ENCODE measurements around the gene LCE7A. TPM values are rescaled to one million over a fixed set of nuclear protein-coding genes. Genes with fewer than 3 reads are reported as not detected.

The LCE7A gene
- total RNA-seq, 1 donor from 2014 or later = not detected

DNA sequence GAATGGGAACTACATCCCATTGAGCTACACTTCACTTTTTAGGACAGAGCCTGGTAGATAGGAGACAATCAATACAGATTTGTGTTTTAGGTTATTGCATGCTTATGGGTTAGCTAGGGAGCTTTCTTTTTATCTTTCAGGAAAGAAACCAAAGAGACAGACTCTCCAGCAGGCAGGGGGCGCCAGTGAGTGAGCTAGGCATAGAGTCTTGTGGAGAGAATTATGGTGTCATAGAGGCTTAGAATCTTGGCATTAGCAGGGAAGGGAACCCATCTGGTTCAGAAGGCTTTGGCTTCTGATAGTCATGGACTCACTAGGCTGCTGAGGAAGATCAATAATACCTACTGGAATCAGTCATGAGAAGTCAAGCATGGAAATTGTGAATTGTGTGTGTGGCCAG lies 18.2 kb downstream of the LCE7A start, which contains the start of gene SMCP:
Gene SMCP (plus strand): TSS at position 281 of the 400 bp plus-strand sequence. CDS start 6,101 bp downstream, outside the sequence.
- Mint-ChIP-seq H3K27ac (ENCODE audit: unreplicated experiment) (no peak within 1 kb of the TSS), H3K9me3 (peaks cover 9% of the 10 kb centered on the region), H3K4me3 (no peak within 1 kb of the TSS), H3K36me3 (ENCODE audit: low read depth) (no peaks in the 10 kb centered on the region), H3K4me1 (no peaks in the 10 kb centered on the region), H3K27me3 (ENCODE audit: low read depth) (no peaks in the 10 kb centered on the region)
- TF ChIP-seq, protein P1, sequence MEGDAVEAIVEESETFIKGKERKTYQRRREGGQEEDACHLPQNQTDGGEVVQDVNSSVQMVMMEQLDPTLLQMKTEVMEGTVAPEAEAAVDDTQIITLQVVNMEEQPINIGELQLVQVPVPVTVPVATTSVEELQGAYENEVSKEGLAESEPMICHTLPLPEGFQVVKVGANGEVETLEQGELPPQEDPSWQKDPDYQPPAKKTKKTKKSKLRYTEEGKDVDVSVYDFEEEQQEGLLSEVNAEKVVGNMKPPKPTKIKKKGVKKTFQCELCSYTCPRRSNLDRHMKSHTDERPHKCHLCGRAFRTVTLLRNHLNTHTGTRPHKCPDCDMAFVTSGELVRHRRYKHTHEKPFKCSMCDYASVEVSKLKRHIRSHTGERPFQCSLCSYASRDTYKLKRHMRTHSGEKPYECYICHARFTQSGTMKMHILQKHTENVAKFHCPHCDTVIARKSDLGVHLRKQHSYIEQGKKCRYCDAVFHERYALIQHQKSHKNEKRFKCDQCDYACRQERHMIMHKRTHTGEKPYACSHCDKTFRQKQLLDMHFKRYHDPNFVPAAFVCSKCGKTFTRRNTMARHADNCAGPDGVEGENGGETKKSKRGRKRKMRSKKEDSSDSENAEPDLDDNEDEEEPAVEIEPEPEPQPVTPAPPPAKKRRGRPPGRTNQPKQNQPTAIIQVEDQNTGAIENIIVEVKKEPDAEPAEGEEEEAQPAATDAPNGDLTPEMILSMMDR (conservative IDR thresholded peaks at IDR 0.05) = peak; percentile 18
- no peak for DNase-seq (ENCODE audit: low read depth, low spot score)

DNA sequence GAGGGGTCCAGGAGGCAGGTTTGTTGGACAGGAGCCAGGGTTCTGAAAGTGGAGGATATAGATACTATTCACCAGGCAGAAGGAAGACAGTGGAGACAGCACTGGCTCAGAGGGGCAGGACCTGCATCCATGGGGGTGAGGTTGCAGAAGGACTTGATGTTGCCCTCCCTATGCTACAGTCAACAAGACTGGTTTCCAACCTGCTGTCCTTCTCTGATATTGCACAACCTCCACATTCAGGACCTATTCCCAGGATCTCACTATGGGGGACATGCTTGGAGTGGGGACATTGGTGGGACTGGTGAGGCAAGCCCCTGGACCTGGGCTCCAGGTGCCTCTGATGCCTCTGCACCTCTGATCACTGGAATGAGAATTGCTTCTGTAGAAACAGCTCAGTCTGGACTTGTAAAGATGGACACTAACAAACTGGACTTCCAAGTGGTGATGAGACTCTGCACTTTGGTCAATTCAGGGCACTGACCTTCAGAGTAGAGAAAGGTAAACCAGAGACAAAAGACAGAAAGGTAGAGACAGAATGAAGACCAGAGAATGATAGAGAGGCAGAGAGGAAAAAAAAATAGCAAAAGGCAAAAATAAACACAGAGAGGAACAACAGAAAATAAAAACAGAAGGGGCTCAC lies 19.9 kb downstream of the LCE7A start:
- no peak overlapping the region for H3K4me3 Mint-ChIP-seq
- H3K9me3 Mint-ChIP-seq = peaks cover 9% of the 10 kb centered on the region
- H3K27me3 Mint-ChIP-seq (ENCODE audit: low read depth) = no peaks in the 10 kb centered on the region
- no peak overlapping the region for H3K27ac Mint-ChIP-seq (ENCODE audit: unreplicated experiment)
- TF ChIP-seq, protein P1 (conservative IDR thresholded peaks at IDR 0.05) = no peak
- H3K4me1 Mint-ChIP-seq = no peaks in the 10 kb centered on the region
- DNase-seq (ENCODE audit: low read depth, low spot score) = no peak
- no peaks in the 10 kb centered on the region for H3K36me3 Mint-ChIP-seq (ENCODE audit: low read depth)

DNA sequence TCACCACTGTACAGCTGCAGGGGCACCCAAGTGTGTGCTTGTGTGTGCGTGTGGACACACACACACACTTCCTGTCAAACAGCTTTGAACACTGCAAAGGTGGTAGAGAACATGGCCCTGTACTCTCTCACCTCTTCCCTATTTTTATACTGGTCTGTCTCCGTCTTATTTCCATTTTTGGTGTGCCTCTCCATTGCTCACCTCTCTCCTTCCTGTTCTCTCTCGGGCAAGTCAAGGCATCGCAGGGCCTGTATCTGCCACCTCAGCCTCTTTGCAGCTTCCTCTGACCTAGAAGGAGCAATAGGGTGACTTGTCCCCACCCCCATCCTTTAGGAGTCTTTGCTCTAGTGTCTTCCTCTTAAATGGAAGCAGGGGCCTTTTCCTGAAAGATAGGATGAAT lies 20.5 kb downstream of the LCE7A start:
- Mint-ChIP-seq H3K36me3 (ENCODE audit: low read depth) (no peaks in the 10 kb centered on the region), H3K4me3 (no peak overlapping the region), H3K9me3 (peaks cover 9% of the 10 kb centered on the region), H3K27me3 (ENCODE audit: low read depth) (no peaks in the 10 kb centered on the region), H3K4me1 (no peaks in the 10 kb centered on the region), H3K27ac (ENCODE audit: unreplicated experiment) (no peak overlapping the region)
- no peak for DNase-seq (ENCODE audit: low read depth, low spot score)
- TF ChIP-seq, protein P1 (conservative IDR thresholded peaks at IDR 0.05) = no peak

DNA sequence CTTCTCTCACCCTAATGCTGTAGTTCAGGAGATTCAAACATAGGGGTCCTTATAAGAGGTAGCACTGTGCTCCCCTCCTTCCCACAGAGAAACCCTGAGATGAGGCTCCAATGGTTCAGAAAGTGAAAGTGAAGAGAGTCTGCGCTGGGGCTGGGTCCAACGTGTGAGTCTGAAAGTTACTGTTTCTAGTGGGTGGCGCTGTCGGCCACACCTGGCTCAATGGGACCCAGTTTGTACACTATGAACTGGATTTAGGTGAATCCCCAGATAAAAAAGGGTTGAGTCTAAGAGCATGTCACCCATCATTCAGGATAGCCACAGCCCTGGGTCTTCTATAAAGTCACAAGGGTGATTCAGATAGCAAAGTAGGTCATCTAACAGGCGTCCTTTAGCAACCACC lies 21.1 kb downstream of the LCE7A start:
- H3K4me1 Mint-ChIP-seq = no peaks in the 10 kb centered on the region

DNA sequence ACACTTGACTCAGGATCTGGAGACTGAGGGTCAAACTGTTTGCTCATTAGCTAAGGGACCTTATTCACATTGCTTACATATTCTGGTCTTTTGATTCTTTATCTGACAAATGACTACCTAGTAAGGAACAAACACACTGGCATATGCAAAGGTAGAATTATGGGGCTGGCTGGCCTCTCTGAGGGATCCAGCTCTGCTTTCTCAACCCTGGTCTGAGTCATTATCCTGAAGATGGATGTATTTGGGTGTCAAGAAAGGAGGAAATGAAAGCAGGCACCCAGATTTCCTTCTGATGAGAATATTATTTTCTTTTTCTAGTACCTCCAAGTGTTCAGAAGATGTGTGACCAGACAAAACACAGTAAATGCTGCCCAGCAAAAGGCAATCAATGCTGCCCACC lies 24.3 kb downstream of the LCE7A start:
- TF ChIP-seq, protein P1 (conservative IDR thresholded peaks at IDR 0.05) = no peak
- H3K4me3 Mint-ChIP-seq = no peak overlapping the region
- H3K9me3 Mint-ChIP-seq = peaks cover 5% of the 10 kb centered on the region

More for the DNA sequence above, 21.1 kb downstream of the LCE7A start:
- peaks cover 9% of the 10 kb centered on the region for H3K9me3 Mint-ChIP-seq
- TF ChIP-seq, protein P1 (conservative IDR thresholded peaks at IDR 0.05) = no peak
- no peak for DNase-seq (ENCODE audit: low read depth, low spot score)
- no peaks in the 10 kb centered on the region for H3K36me3 Mint-ChIP-seq (ENCODE audit: low read depth)
- no peak overlapping the region for H3K27ac Mint-ChIP-seq (ENCODE audit: unreplicated experiment)
- no peak overlapping the region for H3K4me3 Mint-ChIP-seq
- no peaks in the 10 kb centered on the region for H3K27me3 Mint-ChIP-seq (ENCODE audit: low read depth)

More for the DNA sequence above, 24.3 kb downstream of the LCE7A start:
- Mint-ChIP-seq H3K36me3 (ENCODE audit: low read depth) (no peaks in the 10 kb centered on the region), H3K4me1 (no peaks in the 10 kb centered on the region), H3K27ac (ENCODE audit: unreplicated experiment) (no peak overlapping the region), H3K27me3 (ENCODE audit: low read depth) (no peaks in the 10 kb centered on the region)
- DNase-seq (ENCODE audit: low read depth, low spot score) = no peak

Measured in neural crest cell (in vitro differentiated cells).